ENCODE data around the gene IGFBP7. TPM values are rescaled to one million over a fixed set of nuclear protein-coding genes. Genes with fewer than 3 reads are reported as not detected.

Gene IGFBP7
- total RNA-seq, 2 donors from 2014 or later: 1.1 TPM; not detected in 1

DNA sequence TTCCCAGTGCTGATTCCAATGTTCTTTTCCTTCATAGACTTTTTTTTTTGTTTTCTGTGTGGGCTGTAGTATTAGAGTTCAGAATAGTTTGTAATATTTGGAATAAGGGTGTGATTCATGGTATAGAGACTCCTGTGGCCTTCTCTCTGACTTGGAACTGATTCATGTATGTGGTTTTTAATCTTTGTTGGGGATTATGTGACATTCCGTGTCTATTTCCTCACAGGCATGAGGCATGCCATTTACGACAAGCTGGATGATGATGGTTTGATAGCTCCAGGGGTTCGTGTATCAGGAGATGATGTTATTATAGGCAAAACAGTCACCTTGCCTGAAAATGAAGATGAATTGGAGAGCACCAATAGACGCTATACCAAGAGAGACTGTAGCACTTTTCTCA lies 87.1 kb downstream of the IGFBP7 start:
- no peak overlapping the region for H3K4me3 Mint-ChIP-seq
- Histone ChIP-seq H3K9ac (ENCODE audit: extremely low read depth, low read length, poor library complexity, severe bottlenecking) (no peak overlapping the region), H3K9me3 (ENCODE audit: control insufficient read depth, low read length) (no peaks in the 10 kb centered on the region), H3K27me3 (ENCODE audit: control insufficient read depth, insufficient read depth, low read length, poor library complexity, severe bottlenecking) (no peaks in the 10 kb centered on the region), H3K4me1 (ENCODE audit: control insufficient read depth, insufficient read depth, low read length) (no peaks in the 10 kb centered on the region), H3K4me3 (ENCODE audit: low read length) (no peak overlapping the region), H3K27ac (ENCODE audit: low read depth, low read length) (no peak overlapping the region), H3K36me3 (ENCODE audit: control insufficient read depth, insufficient read depth, low read length) (peaks cover 91% of the 10 kb centered on the region)
- WGBS, 2 experiments (ENCODE audit: insufficient coverage in 1 of 2, insufficient read length in 1 of 2): 89 to 98% methylated on average over 4 of the region's 4 CpGs
- DNase-seq: no peak
- no peak overlapping the region for H3K27ac Mint-ChIP-seq
- no peaks in the 10 kb centered on the region for H3K9me3 Mint-ChIP-seq
- TF ChIP-seq, protein P1, sequence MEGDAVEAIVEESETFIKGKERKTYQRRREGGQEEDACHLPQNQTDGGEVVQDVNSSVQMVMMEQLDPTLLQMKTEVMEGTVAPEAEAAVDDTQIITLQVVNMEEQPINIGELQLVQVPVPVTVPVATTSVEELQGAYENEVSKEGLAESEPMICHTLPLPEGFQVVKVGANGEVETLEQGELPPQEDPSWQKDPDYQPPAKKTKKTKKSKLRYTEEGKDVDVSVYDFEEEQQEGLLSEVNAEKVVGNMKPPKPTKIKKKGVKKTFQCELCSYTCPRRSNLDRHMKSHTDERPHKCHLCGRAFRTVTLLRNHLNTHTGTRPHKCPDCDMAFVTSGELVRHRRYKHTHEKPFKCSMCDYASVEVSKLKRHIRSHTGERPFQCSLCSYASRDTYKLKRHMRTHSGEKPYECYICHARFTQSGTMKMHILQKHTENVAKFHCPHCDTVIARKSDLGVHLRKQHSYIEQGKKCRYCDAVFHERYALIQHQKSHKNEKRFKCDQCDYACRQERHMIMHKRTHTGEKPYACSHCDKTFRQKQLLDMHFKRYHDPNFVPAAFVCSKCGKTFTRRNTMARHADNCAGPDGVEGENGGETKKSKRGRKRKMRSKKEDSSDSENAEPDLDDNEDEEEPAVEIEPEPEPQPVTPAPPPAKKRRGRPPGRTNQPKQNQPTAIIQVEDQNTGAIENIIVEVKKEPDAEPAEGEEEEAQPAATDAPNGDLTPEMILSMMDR (conservative IDR thresholded peaks at IDR 0.05): no peak
- H3K4me1 Mint-ChIP-seq: no peaks in the 10 kb centered on the region
- H3K36me3 Mint-ChIP-seq (ENCODE audit: low read depth): peaks cover 87% of the 10 kb centered on the region
- H3K27me3 Mint-ChIP-seq (ENCODE audit: insufficient read depth): no peaks in the 10 kb centered on the region

DNA sequence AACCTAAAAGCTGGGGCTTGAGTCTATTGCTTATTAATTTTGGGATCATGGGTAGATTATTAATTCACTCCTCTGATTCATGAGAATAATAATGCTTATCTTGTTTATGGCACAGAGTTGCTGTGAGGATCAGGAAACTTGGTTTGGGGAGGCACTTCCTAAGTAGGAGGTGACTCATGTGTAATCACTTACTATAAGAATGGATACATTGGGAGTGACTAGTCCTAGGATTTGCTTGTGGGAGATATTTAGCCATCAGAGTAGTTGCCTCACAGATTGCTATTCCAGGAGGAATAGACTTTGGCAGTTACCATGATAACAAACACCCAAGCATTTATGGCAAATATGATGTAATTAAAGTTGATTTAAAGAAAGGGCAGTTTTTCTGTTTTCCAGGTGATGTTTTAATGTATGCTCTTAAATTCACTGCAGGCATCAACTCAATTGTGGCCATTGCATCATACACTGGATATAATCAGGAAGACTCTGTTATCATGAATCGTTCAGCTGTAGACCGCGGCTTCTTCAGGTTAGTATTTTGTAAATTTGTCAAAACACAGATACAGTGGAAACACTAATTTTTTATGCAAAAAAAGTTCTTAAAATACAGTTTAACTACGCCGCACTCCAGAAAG lies 89.6 kb downstream of the IGFBP7 start:
- Mint-ChIP-seq H3K9me3 (no peaks in the 10 kb centered on the region), H3K4me1 (no peaks in the 10 kb centered on the region)
- H3K27ac ChIP-seq (ENCODE audit: low read depth, low read length): no peak overlapping the region

DNA sequence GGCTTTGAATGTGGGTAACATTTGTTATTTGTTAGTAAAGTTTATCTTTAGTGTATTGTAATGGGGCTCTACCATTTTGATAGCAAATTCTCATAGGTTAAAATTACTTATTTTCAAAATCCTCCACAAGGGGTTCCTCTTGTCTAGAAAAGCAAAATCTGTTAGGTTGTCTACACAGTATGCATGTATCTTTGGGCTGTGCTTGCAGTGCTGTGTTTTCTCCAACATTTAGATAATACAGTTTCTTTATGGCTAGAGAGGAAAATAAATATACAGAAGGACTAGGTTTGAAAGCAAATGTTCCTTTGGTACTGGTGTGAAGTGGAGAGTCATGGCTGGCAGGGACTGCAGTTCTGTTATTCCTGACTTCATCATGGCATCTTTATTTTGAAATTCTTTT lies 91.2 kb downstream of the IGFBP7 start:
- no peak overlapping the region for H3K4me3 ChIP-seq (ENCODE audit: low read length)
- Mint-ChIP-seq H3K4me3 (no peak overlapping the region), H3K9me3 (no peaks in the 10 kb centered on the region), H3K4me1 (no peaks in the 10 kb centered on the region), H3K27me3 (ENCODE audit: insufficient read depth) (no peaks in the 10 kb centered on the region), H3K27ac (no peak overlapping the region), H3K36me3 (ENCODE audit: low read depth) (peaks cover 77% of the 10 kb centered on the region)
- no peaks in the 10 kb centered on the region for H3K4me1 ChIP-seq (ENCODE audit: control insufficient read depth, insufficient read depth, low read length)
- no peaks in the 10 kb centered on the region for H3K9me3 ChIP-seq (ENCODE audit: control insufficient read depth, low read length)
- no peaks in the 10 kb centered on the region for H3K27me3 ChIP-seq (ENCODE audit: control insufficient read depth, insufficient read depth, low read length, poor library complexity, severe bottlenecking)
- H3K27ac ChIP-seq (ENCODE audit: low read depth, low read length): no peak overlapping the region
- H3K9ac ChIP-seq (ENCODE audit: extremely low read depth, low read length, poor library complexity, severe bottlenecking): no peak overlapping the region
- TF ChIP-seq, protein P1 (conservative IDR thresholded peaks at IDR 0.05): no peak
- peaks cover 85% of the 10 kb centered on the region for H3K36me3 ChIP-seq (ENCODE audit: control insufficient read depth, insufficient read depth, low read length)
- DNase-seq: no peak

More for the DNA sequence above, 89.6 kb downstream of the IGFBP7 start:
- Histone ChIP-seq H3K36me3 (ENCODE audit: control insufficient read depth, insufficient read depth, low read length) (peaks cover 92% of the 10 kb centered on the region), H3K4me3 (ENCODE audit: low read length) (no peak overlapping the region), H3K27me3 (ENCODE audit: control insufficient read depth, insufficient read depth, low read length, poor library complexity, severe bottlenecking) (no peaks in the 10 kb centered on the region), H3K9me3 (ENCODE audit: control insufficient read depth, low read length) (no peaks in the 10 kb centered on the region), H3K4me1 (ENCODE audit: control insufficient read depth, insufficient read depth, low read length) (no peaks in the 10 kb centered on the region), H3K9ac (ENCODE audit: extremely low read depth, low read length, poor library complexity, severe bottlenecking) (no peak overlapping the region)
- H3K27ac Mint-ChIP-seq: peak overlapping the region; percentile 41
- H3K36me3 Mint-ChIP-seq (ENCODE audit: low read depth): peaks cover 84% of the 10 kb centered on the region
- TF ChIP-seq, protein P1 (conservative IDR thresholded peaks at IDR 0.05): no peak
- WGBS, 2 experiments (ENCODE audit: insufficient coverage in 1 of 2, insufficient read length in 1 of 2): 78% methylated on average over 5 of the region's 5 CpGs; no CpG with 5 or more reads in 1 of the 2 experiments
- no peak for DNase-seq
- no peaks in the 10 kb centered on the region for H3K27me3 Mint-ChIP-seq (ENCODE audit: insufficient read depth)
- H3K4me3 Mint-ChIP-seq: no peak overlapping the region
